ENCODE results near the gene NELFA. TPM values are rescaled to one million over a fixed set of nuclear protein-coding genes. Genes with fewer than 3 reads are reported as not detected.

The NELFA gene
- total and polyA plus RNA-seq, 2 of the 13 experiments (the other 11 are each of a cell fraction or from before 2014, with no cell fraction given): 13.3 to 18.5 TPM

DNA sequence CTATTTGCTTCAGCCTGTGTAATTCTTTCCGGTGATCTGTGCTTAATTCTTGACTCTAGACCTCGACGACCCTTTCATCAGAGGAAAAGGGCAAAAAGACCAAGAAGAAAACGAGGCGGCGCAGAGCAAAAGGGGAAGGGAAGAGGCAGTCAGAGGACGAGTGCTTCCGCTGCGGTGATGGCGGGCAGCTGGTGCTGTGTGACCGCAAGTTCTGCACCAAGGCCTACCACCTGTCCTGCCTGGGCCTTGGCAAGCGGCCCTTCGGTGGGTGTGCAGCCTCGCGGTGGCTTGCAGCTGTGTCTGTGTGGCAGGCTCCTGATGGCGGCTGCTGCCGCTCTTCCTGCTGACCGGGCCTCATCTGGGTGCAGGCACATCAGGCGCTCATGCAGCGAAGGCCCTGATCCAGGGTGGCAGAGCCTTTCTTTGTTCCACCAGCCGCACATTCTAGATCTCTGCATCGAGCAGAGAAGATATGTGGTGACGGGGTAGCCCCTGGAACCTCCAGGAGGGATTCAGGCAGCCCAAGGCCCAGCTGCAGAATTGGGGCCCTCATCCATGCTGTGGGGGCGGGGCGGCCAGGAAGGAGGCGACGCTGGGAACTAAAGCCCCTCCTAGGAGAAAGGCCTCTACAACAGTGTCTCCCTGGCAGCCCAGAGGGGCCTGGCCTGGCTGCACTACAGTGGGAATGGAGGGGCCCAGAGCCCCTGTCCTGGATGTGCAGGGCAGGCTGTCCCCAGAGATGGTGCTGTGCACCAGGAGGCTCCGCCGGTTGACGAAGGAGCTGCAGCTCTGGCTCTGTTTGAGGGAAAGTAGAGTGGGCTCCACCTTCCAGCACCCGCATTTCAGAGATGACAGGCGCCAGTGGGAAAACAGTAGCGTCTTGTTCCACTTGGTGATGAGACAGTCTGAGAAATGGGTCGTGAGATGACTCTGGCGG lies 32.1 kb downstream of the NELFA start:
- TF ChIP-seq AGO2 (optimal IDR thresholded peaks at IDR 0.05; ENCODE audit: low read depth, low read length): peak; percentile 68
- no peak for TF ChIP-seq FOXP4 (CRISPR knock-in tag; IDR thresholded peaks at IDR 0.05)
- peak; percentile 2 for TF ChIP-seq RBM22 (optimal IDR thresholded peaks at IDR 0.05; ENCODE audit: low read length)
- DNase-seq (ENCODE audit: low spot score) (no peak), FAIRE-seq (no peak), ATAC-seq (peak; percentile 8; the same call in 1 of the 3 replicates)
- BruUV-seq (replicated peaks): no TSS peak
- H4K20me1 ChIP-seq (ENCODE audit: insufficient read depth, low read length): peaks cover 6% of the 10 kb centered on the region; the same call in 1 of the 2 replicates
- ChIA-PET POLR2A (no interaction called here), CTCF (ENCODE audit: low intra/inter-chr PET ratio, low total read pairs) (no interaction called here)
- H3K4me3 ChIP-seq (replicated peaks in 1 of 3; ENCODE audit: insufficient read depth in 1 of 3, low read depth in 2 of 3, low read length in 3 of 3): no peak overlapping the region
- no peak overlapping the region for H2AFZ ChIP-seq (ENCODE audit: low read length)
- intact Hi-C loops (cut with micrococcal nuclease; ENCODE audit: unreplicated experiment): no loop called here
- H3K79me2 ChIP-seq (ENCODE audit: insufficient read depth, low read length): no peaks in the 10 kb centered on the region
- in situ Hi-C loops (cut with HindIII; ENCODE audit: extremely low pct_ligation_motif_present, low pct_unique_long_range_greater_than_20kb): no loop called here
- 96% methylated on average over 26 of the region's 35 CpGs for WGBS (ENCODE audit: low lambda C conversion rate)
- no peak overlapping the region for H3K27ac ChIP-seq (ENCODE audit: extremely low read length, insufficient read depth, low read length)
- H3K9ac ChIP-seq (ENCODE audit: insufficient read depth, low read depth, low read length): no peak overlapping the region
- no peaks in the 10 kb centered on the region for H3K4me1 ChIP-seq (ENCODE audit: insufficient read depth, low read length)
- H3K9me3 ChIP-seq (ENCODE audit: low read length): no peaks in the 10 kb centered on the region
- no peak overlapping the region for H3K4me2 ChIP-seq (ENCODE audit: low read depth, low read length)
- no peaks in the 10 kb centered on the region for H3K27me3 ChIP-seq (ENCODE audit: control insufficient read depth in 1 of 2, insufficient read depth in 2 of 2, low read length in 2 of 2)
- peaks cover 45 to 91% of the 10 kb centered on the region in 2 experiments for H3K36me3 ChIP-seq (replicated peaks in 1 of 2; ENCODE audit: control insufficient read depth in 1 of 2, insufficient read depth in 2 of 2, low read length in 2 of 2)

DNA sequence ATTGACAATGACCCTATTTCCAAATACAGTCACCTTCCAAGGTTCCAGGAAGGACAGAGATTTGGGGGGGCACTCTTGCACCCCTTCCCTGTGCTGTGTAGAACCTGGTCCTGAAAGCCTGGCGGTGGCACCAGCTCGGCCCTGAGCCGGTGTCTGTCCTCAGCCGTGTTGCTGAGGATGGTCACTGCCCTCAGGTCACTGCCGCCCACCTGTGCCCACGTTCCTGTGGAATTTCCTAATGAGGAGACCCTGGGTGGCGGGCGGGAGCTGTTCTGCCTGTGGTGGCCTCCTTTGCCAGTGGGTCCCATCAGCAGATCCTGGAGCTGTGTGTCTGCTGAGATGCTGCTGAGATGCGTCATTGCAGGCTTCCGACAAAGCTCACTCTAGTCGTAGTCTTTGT lies 32.9 kb downstream of the NELFA start:
- DNase-seq (ENCODE audit: low spot score): no peak
- peaks cover 43 to 93% of the 10 kb centered on the region in 2 experiments for H3K36me3 ChIP-seq (replicated peaks in 1 of 2; ENCODE audit: control insufficient read depth in 1 of 2, insufficient read depth in 2 of 2, low read length in 2 of 2)
- no peak for TF ChIP-seq MAFF (IDR thresholded peaks at IDR 0.05; ENCODE audit: low read depth, low read length)
- TF ChIP-seq, protein P1, sequence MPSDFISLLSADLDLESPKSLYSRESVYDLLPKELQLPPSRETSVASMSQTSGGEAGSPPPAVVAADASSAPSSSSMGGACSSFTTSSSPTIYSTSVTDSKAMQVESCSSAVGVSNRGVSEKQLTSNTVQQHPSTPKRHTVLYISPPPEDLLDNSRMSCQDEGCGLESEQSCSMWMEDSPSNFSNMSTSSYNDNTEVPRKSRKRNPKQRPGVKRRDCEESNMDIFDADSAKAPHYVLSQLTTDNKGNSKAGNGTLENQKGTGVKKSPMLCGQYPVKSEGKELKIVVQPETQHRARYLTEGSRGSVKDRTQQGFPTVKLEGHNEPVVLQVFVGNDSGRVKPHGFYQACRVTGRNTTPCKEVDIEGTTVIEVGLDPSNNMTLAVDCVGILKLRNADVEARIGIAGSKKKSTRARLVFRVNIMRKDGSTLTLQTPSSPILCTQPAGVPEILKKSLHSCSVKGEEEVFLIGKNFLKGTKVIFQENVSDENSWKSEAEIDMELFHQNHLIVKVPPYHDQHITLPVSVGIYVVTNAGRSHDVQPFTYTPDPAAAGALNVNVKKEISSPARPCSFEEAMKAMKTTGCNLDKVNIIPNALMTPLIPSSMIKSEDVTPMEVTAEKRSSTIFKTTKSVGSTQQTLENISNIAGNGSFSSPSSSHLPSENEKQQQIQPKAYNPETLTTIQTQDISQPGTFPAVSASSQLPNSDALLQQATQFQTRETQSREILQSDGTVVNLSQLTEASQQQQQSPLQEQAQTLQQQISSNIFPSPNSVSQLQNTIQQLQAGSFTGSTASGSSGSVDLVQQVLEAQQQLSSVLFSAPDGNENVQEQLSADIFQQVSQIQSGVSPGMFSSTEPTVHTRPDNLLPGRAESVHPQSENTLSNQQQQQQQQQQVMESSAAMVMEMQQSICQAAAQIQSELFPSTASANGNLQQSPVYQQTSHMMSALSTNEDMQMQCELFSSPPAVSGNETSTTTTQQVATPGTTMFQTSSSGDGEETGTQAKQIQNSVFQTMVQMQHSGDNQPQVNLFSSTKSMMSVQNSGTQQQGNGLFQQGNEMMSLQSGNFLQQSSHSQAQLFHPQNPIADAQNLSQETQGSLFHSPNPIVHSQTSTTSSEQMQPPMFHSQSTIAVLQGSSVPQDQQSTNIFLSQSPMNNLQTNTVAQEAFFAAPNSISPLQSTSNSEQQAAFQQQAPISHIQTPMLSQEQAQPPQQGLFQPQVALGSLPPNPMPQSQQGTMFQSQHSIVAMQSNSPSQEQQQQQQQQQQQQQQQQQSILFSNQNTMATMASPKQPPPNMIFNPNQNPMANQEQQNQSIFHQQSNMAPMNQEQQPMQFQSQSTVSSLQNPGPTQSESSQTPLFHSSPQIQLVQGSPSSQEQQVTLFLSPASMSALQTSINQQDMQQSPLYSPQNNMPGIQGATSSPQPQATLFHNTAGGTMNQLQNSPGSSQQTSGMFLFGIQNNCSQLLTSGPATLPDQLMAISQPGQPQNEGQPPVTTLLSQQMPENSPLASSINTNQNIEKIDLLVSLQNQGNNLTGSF (CRISPR knock-in tag; IDR thresholded peaks at IDR 0.05): no peak
- TF ChIP-seq BHLHE40 (IDR thresholded peaks at IDR 0.05; ENCODE audit: low read length): no peak
- TF ChIP-seq ZNF263 (CRISPR knock-in tag; IDR thresholded peaks at IDR 0.05): no peak
- TF ChIP-seq HCFC1 (IDR thresholded peaks at IDR 0.05; ENCODE audit: low read depth, low read length): no peak
- no peak for TF ChIP-seq SMYD3 (CRISPR knock-in tag; IDR thresholded peaks at IDR 0.05)
- TF ChIP-seq, protein P2, sequence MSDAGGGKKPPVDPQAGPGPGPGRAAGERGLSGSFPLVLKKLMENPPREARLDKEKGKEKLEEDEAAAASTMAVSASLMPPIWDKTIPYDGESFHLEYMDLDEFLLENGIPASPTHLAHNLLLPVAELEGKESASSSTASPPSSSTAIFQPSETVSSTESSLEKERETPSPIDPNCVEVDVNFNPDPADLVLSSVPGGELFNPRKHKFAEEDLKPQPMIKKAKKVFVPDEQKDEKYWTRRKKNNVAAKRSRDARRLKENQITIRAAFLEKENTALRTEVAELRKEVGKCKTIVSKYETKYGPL (CRISPR knock-in tag; IDR thresholded peaks at IDR 0.05): no peak

More for the DNA sequence above, 32.9 kb downstream of the NELFA start:
- intact Hi-C loops (cut with micrococcal nuclease; ENCODE audit: unreplicated experiment) (no loop called here), in situ Hi-C loops (cut with HindIII; ENCODE audit: extremely low pct_ligation_motif_present, low pct_unique_long_range_greater_than_20kb) (no loop called here)
- Histone ChIP-seq H3K27ac (ENCODE audit: extremely low read length, insufficient read depth, low read length) (no peak overlapping the region), H2AFZ (ENCODE audit: low read length) (no peak overlapping the region), H3K27me3 (ENCODE audit: control insufficient read depth in 1 of 2, insufficient read depth in 2 of 2, low read length in 2 of 2) (no peaks in the 10 kb centered on the region), H3K79me2 (ENCODE audit: insufficient read depth, low read length) (no peaks in the 10 kb centered on the region), H4K20me1 (ENCODE audit: insufficient read depth, low read length) (no peaks in the 10 kb centered on the region), H3K4me2 (ENCODE audit: low read depth, low read length) (no peak overlapping the region), H3K4me3 (replicated peaks in 1 of 3; ENCODE audit: insufficient read depth in 1 of 3, low read depth in 2 of 3, low read length in 3 of 3) (no peak overlapping the region), H3K9me3 (ENCODE audit: low read length) (no peaks in the 10 kb centered on the region), H3K9ac (ENCODE audit: insufficient read depth, low read depth, low read length) (no peak overlapping the region), H3K4me1 (ENCODE audit: insufficient read depth, low read length) (no peaks in the 10 kb centered on the region)
- ChIA-PET CTCF (ENCODE audit: low intra/inter-chr PET ratio, low total read pairs) (no interaction called here), POLR2A (no interaction called here)
- ATAC-seq (no peak), FAIRE-seq (no peak)
- 95% methylated on average over 10 of the region's 11 CpGs for WGBS (ENCODE audit: low lambda C conversion rate)
- no TSS peak for BruUV-seq (replicated peaks)
